Fibroblast of skin of left biceps (primary cell): Measurements from ENCODE around the gene MAPT.
"Not testable (repeated sequence)": the region's sequence is repeated elsewhere in the genome, so short reads cannot be mapped to it uniquely, and the experiment has no call there.

Experiments
- DNase-seq, 2 experiments: peaks; one replicate each; pipeline ENCODE4 v3.0.0-alpha.2; 2013; ENCODE audit warnings: low read depth in 2 of 2

The MAPT gene

GRCh38 chr17:45991341-45991740 is 97.0 kb downstream of the MAPT start:
- DNase-seq, result no peak

- DNase-seq, result no peak
Measured at GRCh38 chr17:45992175-45992574, 97.8 kb downstream of the MAPT start.

GRCh38 chr17:45992904-45993303 is 98.5 kb downstream of the MAPT start:
- no peak for DNase-seq

- no peak for DNase-seq
Measured at GRCh38 chr17:45993962-45994627, 99.7 kb downstream of the MAPT start.

GRCh38 chr17:45994987-45995386 is 100.6 kb downstream of the MAPT start:
- DNase-seq, result no peak

- no peak for DNase-seq
Measured at GRCh38 chr17:45995627-45996270, 101.4 kb downstream of the MAPT start.

GRCh38 chr17:45996282-45996937 is 102.1 kb downstream of the MAPT start:
- no peak for DNase-seq

GRCh38 chr17:45997166-45997565 is 102.8 kb downstream of the MAPT start:
- no peak for DNase-seq

- DNase-seq, result peak in 1 of 2 experiments; percentile 6
Measured at GRCh38 chr17:45997624-45998023, 103.3 kb downstream of the MAPT start.

GRCh38 chr17:45998987-45999899 is 104.9 kb downstream of the MAPT start, which contains the start of gene STH:
TSS of gene STH (plus strand) at chr17:45999250. CDS start at chr17:45999280, 30 bp downstream.
- no peak for DNase-seq

GRCh38 chr17:45999900-46000290 is 105.5 kb downstream of the MAPT start:
- no peak for DNase-seq

- no peak for DNase-seq
Measured at GRCh38 chr17:46000292-46000691, 105.9 kb downstream of the MAPT start.

GRCh38 chr17:46000757-46001156 is 106.4 kb downstream of the MAPT start:
- DNase-seq, result no peak

GRCh38 chr17:46001390-46002310 is 107.3 kb downstream of the MAPT start:
- no peak for DNase-seq

- DNase-seq, result peak; percentile 14 to 17
Measured at GRCh38 chr17:46002311-46002972, 108.1 kb downstream of the MAPT start.

- no peak for DNase-seq
Measured at GRCh38 chr17:46002973-46003316, 108.6 kb downstream of the MAPT start.

- no peak for DNase-seq
Measured at GRCh38 chr17:46003907-46004748, 109.8 kb downstream of the MAPT start.

GRCh38 chr17:46006082-46006481 is 111.7 kb downstream of the MAPT start:
- not testable (repeated sequence) for DNase-seq

- no peak for DNase-seq
Measured at GRCh38 chr17:46007461-46007965, 113.2 kb downstream of the MAPT start.
